GM20431 (cell line): ENCODE data around the gene HOXC10.

Experiments used
- in situ Hi-C: fragments of 300-500 bp; cut with MseI, MboI; formaldehyde crosslinking; loops from one replicate; pipeline ENCODE4 v1.15.0; 2020; ENCODE audit warnings: low sequenced_read_pairs; ENCODE audit not compliant: unreplicated experiment

The HOXC10 gene

DNA sequence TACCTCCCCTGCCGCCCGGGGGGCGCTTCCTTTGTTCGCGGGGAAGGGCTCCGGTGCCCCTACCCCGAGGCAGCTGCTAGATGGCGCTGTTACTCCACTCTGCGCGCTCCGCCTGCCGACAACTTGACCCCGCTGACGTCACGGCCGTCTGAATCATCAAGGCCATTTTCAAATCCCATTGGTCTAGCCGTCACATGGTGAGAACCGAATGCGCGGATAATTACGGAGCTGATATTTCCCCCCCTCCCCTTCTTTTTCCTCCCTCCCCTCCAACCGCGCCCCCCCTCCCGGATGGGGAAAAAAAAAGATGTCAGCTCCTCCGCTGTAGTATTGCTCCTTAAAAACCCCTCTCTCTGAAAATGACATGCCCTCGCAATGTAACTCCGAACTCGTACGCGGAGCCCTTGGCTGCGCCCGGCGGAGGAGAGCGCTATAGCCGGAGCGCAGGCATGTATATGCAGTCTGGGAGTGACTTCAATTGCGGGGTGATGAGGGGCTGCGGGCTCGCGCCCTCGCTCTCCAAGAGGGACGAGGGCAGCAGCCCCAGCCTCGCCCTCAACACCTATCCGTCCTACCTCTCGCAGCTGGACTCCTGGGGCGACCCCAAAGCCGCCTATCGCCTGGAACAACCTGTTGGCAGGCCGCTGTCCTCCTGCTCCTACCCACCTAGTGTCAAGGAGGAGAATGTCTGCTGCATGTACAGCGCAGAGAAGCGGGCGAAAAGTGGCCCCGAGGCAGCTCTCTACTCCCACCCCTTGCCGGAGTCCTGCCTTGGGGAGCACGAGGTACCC is at the start of gene HOXC10:
TSS of gene HOXC10 (plus strand) at position 246 of the 791 bp plus-strand sequence. CDS start at position 360, 114 bp downstream.
- in situ Hi-C loops, result no loop called here

DNA sequence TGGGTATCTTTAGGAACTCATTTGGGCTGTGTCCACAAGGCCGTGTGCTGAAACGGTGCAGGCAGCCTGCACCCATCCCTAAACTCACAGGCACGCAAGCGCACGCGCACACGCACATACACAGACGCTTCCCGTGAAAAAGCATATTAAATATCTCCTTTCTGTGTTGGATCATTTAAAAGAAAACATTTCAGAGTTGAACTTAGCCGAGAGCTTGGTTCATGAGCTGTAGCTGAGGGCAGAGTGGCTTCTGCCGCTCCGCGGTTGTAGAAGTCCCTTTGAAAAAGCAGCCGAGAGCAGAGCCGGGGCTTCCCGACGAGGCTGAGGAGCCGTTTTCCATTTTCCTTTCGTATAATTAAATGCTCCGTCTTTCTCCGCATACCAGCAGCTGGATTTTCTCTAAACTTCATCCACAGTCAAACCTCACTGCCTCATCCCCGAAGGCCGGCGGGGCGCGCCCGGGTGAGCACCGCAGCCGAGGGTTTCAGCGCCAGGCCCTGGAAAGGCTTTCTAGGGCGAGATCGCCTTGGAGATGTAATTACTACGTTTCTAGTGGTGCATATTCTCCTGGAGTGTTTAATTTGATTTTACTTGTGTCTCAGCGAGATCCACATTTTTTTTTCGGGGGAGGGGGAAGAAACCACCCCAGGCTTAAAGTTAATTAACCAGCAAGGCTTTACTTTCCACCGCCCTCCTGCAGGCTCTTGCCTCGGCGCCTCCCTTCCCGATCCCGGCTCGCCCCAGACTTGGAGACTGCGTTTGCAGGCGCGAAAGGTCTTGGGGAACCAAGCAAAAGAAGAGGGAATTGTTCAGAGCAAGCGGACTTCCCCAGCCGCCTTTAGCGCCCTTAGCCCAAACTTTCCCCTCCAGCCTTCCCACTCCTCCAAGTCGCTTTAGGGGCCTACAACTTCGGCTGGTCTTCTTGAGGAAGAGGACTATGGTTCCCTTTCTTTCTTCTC is 49.3 kb upstream of the HOXC10 start:
- in situ Hi-C loops, result no loop called here

DNA sequence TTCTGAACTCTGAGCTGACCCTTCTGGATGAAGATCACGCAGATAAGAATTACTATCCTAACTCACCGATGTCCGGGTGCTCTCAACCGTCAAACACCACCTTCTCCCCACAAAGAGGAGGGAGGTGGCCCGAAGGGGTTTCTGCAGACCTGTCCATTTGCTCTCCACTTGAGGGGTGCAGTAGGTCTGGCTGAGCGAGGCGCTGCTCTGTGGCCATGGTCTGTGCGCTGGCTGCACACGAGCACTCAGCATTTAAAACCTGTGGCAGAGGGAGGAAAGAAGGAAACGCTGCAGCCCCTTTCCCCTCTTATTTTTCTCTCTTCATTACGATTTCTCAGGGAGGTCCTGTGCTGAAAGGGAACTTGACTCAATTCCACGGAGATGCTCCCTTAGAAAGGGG is 47.8 kb upstream of the HOXC10 start:
- in situ Hi-C loops, result no loop called here

DNA sequence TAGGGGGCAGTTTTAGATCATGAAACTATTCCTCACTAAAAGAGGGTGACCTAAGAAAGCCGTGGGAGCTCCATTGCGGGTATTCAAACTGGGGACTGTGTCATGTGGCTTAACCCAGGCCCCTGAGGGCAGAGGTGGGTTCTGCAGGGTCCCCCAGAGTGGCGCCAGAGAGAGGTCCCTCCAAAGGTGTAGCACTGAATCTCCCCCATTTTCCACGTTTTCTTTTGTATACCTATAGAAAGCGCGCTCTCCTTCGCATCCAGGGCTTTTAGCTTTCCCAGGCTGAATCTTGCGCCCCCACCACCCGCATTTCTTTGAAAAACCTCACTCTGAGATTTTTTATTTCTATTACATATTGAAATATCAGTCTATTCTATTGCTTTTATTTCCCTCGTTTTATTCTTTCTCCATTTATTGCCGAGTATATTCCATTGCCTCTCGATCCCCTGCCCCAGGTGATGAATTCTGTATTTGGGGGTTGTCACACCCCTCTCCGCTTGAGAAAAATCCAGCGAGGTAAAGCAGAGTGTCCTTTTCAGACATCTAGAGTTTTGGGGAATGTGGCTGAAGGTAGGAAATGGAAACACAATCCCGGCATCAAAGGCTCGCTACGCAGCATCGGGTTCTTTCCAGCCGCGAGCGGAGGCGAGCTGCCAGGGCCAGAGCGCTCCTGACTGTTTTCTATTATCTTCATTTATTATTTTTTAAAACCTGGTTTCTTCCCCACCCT is 47.2 kb upstream of the HOXC10 start:
- in situ Hi-C loops, result no loop called here

DNA sequence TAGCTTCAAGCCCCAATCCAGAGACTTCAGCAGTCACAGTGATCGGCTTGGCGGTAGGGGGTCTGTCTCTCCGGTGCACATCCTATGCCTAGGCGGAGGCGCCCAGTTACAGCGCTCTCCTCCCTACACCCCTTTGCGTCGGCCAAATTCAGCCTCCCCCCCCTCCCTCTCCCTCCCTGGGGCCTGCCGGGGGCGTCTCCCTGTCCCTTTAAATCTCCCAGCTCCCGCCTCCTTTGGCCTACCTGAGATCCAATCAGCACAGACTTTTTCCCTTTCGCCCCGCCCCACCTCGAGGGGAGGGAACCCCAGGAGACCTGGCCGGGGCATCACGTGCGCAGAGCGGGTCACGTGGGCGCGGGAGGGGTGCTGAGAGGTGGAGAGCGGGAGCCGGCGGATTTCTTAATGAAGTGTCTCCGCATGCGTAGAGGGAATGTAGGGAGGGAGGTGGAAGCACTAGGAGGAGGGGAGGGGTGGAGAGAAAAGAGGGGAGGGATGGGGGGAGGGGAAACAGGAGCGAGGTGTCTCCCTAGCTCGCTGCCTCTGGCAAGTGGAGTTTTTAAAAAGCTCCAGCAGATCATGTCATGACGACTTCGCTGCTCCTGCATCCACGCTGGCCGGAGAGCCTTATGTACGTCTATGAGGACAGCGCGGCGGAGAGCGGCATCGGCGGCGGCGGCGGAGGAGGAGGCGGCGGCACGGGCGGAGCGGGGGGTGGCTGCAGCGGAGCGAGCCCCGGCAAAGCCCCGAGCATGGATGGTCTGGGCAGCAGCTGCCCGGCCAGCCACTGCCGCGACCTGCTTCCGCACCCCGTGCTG is 46.4 kb upstream of the HOXC10 start, which contains the start of gene HOXC13:
TSS of gene HOXC13 (plus strand) at position 506 of the 815 bp plus-strand sequence. CDS start at position 582, 76 bp downstream.
- in situ Hi-C loops, result no loop called here

DNA sequence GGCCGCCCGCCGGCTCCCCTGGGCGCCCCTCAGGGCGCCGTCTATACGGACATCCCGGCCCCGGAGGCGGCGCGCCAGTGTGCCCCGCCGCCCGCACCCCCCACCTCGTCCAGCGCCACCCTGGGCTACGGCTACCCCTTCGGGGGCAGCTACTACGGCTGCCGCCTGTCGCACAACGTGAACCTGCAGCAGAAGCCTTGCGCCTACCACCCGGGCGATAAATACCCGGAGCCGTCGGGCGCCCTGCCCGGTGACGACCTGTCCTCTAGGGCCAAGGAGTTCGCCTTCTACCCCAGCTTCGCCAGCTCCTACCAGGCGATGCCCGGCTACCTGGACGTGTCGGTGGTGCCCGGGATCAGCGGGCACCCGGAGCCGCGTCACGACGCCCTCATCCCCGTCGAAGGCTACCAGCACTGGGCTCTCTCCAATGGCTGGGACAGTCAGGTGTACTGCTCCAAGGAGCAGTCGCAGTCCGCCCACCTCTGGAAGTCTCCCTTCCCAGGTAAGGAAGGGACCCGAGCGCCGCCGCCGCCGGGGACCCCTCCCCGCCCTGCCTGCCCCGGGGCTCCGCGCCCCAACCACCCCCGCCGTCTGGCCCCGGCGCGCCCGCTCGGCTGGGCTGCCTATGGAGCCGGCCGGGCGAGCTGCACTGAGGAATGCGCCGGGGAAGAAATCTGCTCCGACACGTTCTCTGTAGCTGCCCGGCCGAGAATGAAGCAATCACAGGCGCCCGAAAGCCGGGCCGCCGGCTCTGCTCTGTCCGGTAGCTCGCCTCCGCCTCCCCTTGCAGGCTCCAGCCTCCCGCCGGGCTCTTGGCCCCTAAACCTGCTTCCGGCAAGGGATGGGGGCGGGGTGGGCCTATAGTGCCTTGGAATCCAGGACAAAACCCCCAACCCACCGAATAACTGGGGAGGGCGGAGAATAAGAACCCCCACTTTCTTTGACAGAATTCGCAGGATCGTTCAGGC is 45.5 kb upstream of the HOXC10 start:
- in situ Hi-C loops, result no loop called here

DNA sequence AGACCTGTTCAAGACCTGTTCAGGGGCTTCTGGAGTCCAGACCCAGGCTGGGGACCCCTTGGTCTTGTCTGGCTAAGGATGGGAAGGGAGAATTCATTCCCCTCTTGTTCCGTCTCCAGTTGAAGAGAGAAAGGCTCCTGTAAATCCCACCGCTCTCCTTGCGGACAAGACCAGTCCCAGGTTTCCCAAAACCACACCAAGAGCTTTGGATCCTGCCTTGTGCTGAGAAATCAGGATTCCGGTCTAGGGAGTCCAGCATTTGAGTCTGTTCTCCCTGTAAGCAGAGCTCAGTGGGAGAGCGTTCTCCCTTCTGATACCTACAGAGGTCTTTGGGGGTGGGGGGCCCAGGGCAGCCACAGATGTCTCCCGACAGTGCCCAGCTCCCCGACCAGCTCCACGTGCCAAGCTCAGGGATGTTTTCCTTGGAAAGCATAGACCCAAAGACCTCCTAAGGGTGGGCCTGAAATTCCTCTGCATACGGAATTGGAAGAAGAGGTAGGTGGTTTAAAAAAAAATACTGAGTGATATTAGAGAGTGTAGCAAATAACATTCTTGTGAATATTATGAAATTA is 44.4 kb upstream of the HOXC10 start:
- in situ Hi-C loops, result no loop called here

DNA sequence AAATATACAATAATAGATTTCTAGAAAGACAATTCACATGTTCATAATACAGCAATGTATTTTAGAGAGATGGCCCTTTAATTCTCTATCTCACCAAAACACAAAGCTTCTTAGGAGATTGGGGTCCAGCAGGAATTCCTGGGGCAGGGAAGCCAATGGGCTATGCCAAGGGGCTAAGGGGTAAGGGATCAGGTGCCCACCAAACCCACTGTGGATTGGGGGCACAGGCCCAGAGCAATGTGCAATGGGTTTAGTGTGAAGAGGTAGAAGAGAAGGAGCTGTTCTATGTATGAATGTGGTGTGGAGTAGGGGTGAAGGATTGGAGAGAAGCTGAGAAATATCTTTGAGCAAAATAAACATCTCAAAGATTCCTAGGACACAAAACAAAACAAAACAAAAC is 43.8 kb upstream of the HOXC10 start:
- in situ Hi-C loops, result no loop called here

DNA sequence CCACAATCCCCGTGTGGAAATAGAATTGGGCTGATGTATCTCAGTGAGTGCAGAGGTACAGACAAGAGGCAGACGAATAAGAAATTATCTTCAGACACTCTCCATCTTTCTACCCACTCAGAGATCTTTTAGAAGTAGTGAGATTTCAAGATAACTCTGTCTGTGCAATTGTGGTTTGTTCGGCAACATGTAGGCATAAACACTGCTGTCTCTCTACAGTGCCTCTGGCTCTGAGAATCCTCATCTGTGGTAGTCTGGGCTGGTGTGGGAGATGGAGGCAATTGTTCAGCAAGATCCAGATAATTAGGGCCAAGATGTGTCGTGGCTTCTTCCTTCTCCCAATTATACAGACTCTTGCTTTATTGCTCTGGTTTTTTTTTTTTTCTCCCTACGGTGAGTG is 43.2 kb upstream of the HOXC10 start:
- in situ Hi-C loops, result no loop called here

DNA sequence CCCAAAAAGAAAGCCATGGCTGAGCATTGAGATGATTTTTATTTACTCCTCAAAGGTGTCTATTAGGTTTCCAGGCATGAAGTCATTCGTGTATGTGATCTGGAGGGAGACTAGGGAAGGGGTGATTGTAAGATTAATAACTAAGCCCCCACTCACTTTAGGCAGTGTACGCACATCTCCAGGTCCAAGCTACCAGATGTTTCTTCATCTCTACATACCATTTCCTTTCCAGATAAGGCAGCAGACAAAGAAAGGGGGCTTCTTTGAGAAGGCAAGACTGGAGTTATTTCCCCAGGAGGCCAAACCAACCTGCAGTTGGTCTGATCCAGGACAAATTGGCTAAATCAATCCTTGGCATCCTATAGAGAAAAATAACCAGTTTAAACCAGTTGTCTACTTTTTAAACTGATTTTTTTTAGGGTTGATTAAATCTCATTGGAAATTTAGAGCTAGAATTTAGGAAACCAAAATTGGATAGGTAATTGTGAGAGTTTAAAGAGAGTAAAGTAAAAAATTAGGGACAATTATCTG is 42.4 kb upstream of the HOXC10 start:
- in situ Hi-C loops, result no loop called here

DNA sequence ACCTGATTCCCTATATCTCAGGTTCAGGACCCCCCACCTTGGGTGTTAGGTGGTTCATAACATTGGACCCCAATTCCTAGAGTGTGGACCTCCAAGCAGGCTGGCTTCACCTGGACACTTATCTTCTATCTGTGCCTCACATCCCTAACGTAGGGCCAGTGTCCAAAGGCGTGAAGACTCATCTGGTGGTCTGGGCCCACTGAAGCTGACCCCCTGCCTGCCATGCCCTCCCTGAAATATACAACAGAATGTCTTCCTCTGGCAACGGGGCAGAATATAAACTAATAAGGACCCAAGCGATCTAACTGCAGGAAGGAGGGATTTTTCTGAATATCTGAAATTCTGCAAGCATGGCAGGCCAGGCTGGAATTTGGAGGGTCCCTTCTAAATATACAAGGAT is 40.7 kb upstream of the HOXC10 start:
- in situ Hi-C loops, result no loop called here

DNA sequence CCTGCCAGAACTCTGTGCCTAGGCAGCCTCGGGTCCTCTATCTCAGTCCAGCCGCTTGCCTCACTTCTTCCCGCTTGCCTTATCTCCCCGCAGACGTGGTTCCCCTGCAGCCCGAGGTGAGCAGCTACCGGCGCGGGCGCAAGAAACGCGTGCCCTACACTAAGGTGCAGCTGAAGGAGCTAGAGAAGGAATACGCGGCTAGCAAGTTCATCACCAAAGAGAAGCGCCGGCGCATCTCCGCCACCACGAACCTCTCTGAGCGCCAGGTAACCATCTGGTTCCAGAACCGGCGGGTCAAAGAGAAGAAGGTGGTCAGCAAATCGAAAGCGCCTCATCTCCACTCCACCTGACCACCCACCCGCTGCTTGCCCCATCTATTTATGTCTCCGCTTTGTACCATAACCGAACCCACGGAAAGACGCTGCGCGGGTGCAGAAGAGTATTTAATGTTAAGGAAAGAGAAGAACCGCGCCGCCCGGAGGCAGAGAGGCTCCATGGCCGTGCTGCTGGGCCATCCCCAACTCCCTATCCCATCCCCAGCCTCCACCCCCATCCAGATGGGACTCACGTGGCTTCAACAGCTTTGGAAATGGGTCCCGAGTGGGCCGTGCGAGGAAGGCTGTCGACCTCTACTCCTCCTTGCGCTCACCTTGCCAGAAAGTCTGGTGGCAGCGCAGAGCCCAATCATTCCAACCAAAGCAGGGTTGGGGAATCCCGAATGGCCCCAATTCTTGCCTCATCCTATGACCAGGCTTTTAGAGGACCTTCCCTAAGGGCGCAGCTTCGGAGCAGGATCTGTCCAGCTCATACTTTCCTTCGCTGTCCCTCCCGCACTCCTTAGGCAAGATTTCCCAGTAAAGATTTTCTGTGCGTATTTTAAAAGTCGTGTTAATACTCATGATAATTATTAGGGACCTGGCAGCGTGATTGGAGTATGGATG is 39.8 kb upstream of the HOXC10 start:
- in situ Hi-C loops, result no loop called here

DNA sequence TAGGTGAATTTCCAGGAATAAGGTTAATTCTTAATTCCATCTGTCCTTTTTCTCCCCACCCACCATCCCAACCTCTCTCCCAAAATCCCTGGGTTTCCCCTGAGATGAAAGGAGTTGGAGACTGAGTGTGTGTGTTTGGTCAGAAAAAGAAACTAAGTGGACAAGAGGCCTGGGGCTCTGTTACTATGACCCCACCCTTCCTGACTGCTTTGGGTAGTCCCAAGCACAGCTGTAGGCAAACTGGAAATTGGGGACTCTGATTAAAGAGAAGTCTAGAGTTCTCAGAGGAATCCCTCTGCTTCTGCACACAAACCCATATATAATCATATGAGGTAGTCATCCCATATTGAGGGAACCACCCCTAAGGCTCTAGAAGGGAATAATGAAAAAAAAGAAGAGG is 37.2 kb upstream of the HOXC10 start:
- in situ Hi-C loops, result no loop called here

DNA sequence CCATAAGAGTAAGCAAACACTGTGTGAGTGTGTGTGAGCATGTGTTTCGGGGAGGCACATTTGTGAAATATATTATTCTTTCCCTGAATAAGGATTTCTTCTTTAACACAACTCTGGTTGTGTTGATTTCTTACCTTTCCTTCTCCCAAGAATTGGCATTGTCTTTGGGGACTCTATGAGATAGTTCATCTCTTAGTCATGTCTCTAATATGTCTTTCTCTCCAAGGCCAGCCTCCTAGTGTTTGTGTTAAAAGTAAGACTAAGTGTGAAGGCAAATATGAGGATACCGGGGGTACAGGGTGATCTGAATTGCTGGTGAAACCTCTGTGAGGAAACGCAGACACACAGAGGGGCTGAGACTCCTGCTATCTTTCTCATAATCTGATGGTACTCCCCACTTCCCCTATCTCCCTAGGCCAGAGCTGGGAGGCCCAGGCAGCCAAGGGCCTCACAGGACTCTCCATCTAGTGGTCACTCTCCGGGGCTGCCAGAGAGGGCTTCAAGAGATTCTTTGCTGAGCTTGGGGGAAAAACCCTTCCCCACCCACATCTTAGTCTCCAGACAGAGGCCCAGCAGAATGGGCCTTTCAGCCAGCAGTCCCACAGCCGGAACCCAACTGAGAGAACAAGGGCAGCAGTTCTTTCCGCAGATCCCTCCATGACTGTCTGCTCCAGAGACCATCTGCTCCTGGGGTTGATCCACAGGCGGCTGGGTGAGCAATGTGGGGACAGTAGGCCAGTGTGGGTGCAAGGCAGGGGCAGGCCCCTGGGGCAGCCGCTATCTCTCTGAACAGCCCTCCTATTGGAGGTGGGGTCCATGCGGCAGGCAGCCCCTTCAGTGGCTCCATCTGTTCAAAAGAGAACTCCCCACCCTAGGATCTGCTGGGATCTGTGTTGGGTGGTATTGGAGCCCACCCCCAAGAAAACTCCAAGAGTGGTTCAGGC is 36.0 kb upstream of the HOXC10 start:
- in situ Hi-C loops, result no loop called here

DNA sequence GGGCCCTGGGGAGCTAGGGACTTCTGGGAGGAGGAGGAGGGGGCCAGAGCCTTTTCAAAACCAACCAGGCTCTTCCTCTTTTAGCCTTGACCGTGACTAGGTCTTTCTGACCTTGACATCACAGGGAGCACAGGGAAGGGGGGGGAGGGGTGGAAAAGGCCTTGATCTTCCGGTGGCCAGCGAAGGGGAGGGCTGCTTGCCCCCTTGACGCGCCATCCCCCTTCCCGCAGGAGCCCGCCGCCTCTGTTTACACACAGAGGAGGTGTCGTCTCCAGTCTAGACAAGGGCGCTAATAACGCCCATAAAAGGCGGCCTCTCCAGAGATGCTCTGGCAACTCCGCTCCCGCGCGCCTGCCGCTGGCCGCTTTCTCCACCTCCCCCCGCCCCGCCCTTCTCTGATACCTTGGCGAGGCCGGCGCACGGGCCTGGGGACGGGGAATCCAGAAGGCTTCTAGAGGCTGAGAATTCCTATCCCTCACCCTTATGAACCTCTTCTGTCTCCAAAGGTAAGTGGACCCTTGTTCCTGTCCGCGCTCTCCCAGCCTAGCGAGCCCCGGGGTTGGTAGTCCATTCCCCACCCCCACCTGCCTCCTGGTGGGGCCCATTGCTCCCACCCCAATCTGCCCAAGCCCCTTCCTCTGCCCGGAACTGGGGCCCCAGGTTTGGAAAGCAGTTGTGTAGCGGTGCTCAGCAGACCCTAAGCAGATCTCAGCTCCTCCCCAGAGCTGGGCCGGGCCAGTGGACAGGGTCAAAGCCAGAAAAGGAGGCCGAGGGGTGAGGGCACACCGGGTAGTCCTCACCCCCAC is 35.1 kb upstream of the HOXC10 start:
- in situ Hi-C loops, result no loop called here
